Type B pancreatic cell (in vitro differentiated cells): ENCODE measurements around the gene BNC1. TPM values are rescaled to one million over a fixed set of nuclear protein-coding genes. Genes with fewer than 3 reads are reported as not detected.

Source experiments
- DNase-seq: peaks from one replicate; pipeline ENCODE4 v3.0.0; 2021; ENCODE audit warnings: mixed read lengths; ENCODE audit not compliant: unreplicated experiment; ENCODE audit errors: extremely low spot score
- H3K27ac Mint-ChIP-seq: 2 replicates; pipeline ENCODE4 v1.8.0; 2021; ENCODE audit warnings: mild to moderate bottlenecking, mixed read lengths
- H3K27me3 Mint-ChIP-seq: 2 replicates; pipeline ENCODE4 v1.8.0; 2021; ENCODE audit warnings: mixed read lengths
- H3K36me3 Mint-ChIP-seq: 2 replicates; pipeline ENCODE4 v1.8.0; 2021; ENCODE audit warnings: mixed read lengths
- H3K4me1 Mint-ChIP-seq: one replicate; pipeline ENCODE4 v1.8.0; 2021; ENCODE audit warnings: mixed read lengths; ENCODE audit not compliant: unreplicated experiment
- H3K4me3 Mint-ChIP-seq: 2 replicates; pipeline ENCODE4 v1.8.0; 2021; ENCODE audit warnings: mild to moderate bottlenecking, mixed read lengths
- H3K9me3 Mint-ChIP-seq: 2 replicates; pipeline ENCODE4 v1.8.0; 2021; ENCODE audit warnings: mixed read lengths
- CTCF ChIP-seq: fragments of 200-600 bp; sonication (generic); conservative IDR thresholded peaks from 2 replicates; pipeline ENCODE4 v1.5.0; 2021; ENCODE audit warnings: antibody characterized with exemption, mild to moderate bottlenecking
- total RNA-seq: library from RNA; stranded (reverse); gene quantifications from 2 replicates; pipeline ENCODE4 v1.2.1, GENCODE V29; 2021; ENCODE audit warnings: low replicate concordance

Gene BNC1
- total RNA-seq, 1 donor from 2014 or later = 7.0 TPM

GRCh38 chr15:83322061-83322460 is 37.6 kb upstream of the BNC1 start:
- H3K4me3 Mint-ChIP-seq = no peak overlapping the region
- no peaks in the 10 kb centered on the region for H3K36me3 Mint-ChIP-seq
- DNase-seq = no peak
- H3K4me1 Mint-ChIP-seq = peaks cover 5% of the 10 kb centered on the region
- no peak for TF ChIP-seq CTCF
- no peak overlapping the region for H3K27ac Mint-ChIP-seq
- H3K9me3 Mint-ChIP-seq = peaks cover 4% of the 10 kb centered on the region
- no peaks in the 10 kb centered on the region for H3K27me3 Mint-ChIP-seq

GRCh38 chr15:83320844-83321243 is 36.4 kb upstream of the BNC1 start:
- peaks cover 5% of the 10 kb centered on the region for H3K4me1 Mint-ChIP-seq
- no peak overlapping the region for H3K4me3 Mint-ChIP-seq
- peaks cover 4% of the 10 kb centered on the region for H3K9me3 Mint-ChIP-seq
- H3K27me3 Mint-ChIP-seq = no peaks in the 10 kb centered on the region
- H3K36me3 Mint-ChIP-seq = no peaks in the 10 kb centered on the region
- DNase-seq = no peak
- no peak overlapping the region for H3K27ac Mint-ChIP-seq
- no peak for TF ChIP-seq CTCF

- H3K9me3 Mint-ChIP-seq = peaks cover 4% of the 10 kb centered on the region
- H3K4me1 Mint-ChIP-seq = peaks cover 5% of the 10 kb centered on the region
- no peak for TF ChIP-seq CTCF
- no peak for DNase-seq
- no peaks in the 10 kb centered on the region for H3K27me3 Mint-ChIP-seq
- no peak overlapping the region for H3K4me3 Mint-ChIP-seq
- no peaks in the 10 kb centered on the region for H3K36me3 Mint-ChIP-seq
- no peak overlapping the region for H3K27ac Mint-ChIP-seq
Measured at GRCh38 chr15:83320404-83320803, 35.9 kb upstream of the BNC1 start.

GRCh38 chr15:83319771-83320170 is 35.3 kb upstream of the BNC1 start:
- Mint-ChIP-seq H3K27ac (no peak overlapping the region), H3K4me1 (peaks cover 5% of the 10 kb centered on the region), H3K4me3 (no peak overlapping the region), H3K36me3 (no peaks in the 10 kb centered on the region), H3K9me3 (peaks cover 4% of the 10 kb centered on the region), H3K27me3 (no peaks in the 10 kb centered on the region)
- no peak for DNase-seq
- TF ChIP-seq CTCF = no peak

GRCh38 chr15:83318861-83319415 is 34.5 kb upstream of the BNC1 start:
- Mint-ChIP-seq H3K9me3 (peaks cover 4% of the 10 kb centered on the region), H3K27me3 (no peaks in the 10 kb centered on the region), H3K4me1 (peaks cover 3% of the 10 kb centered on the region), H3K27ac (no peak overlapping the region), H3K36me3 (no peaks in the 10 kb centered on the region), H3K4me3 (no peak overlapping the region)
- no peak for TF ChIP-seq CTCF
- DNase-seq = no peak

- Mint-ChIP-seq H3K27ac (no peak overlapping the region), H3K27me3 (no peaks in the 10 kb centered on the region), H3K36me3 (no peaks in the 10 kb centered on the region), H3K4me1 (no peaks in the 10 kb centered on the region), H3K4me3 (no peak overlapping the region), H3K9me3 (peaks cover 4% of the 10 kb centered on the region)
- DNase-seq = no peak
- no peak for TF ChIP-seq CTCF
Measured at GRCh38 chr15:83318036-83318435, 33.6 kb upstream of the BNC1 start.
